Activated T-helper 17 cell treated with anti-CD3 and anti-CD28 coated beads, Interleukin-2, amount 50 U/mL, for 72 hours (primary cell): ENCODE results near the gene RALGPS2. TPM values are rescaled to one million over a fixed set of nuclear protein-coding genes. Genes with fewer than 3 reads are reported as not detected.
A peak's percentile ranks its signal among the peaks of the same experiment; 100 is the strongest.

Experiments used
- ATAC-seq: fragments of 150-1000 bp; cut with Tn5 transposase; replicated peaks from 2 replicates; pipeline ENCODE4 v1.10.0; 2021; ENCODE audit warnings: mild to moderate bottlenecking, moderate library complexity
- H3K27ac Mint-ChIP-seq: one replicate; pipeline ENCODE4 v1.8.0; 2022; ENCODE audit warnings: mixed read lengths
- H3K27me3 Mint-ChIP-seq: one replicate; pipeline ENCODE4 v1.8.0; 2022; ENCODE audit warnings: mixed read lengths
- H3K36me3 Mint-ChIP-seq: one replicate; pipeline ENCODE4 v1.8.0; 2022; ENCODE audit warnings: low read depth, mild to moderate bottlenecking, mixed read lengths
- H3K4me1 Mint-ChIP-seq: one replicate; pipeline ENCODE4 v1.8.0; 2022; ENCODE audit warnings: mixed read lengths
- H3K4me3 Mint-ChIP-seq: one replicate; pipeline ENCODE4 v1.8.0; 2022; ENCODE audit warnings: mild to moderate bottlenecking, mixed read lengths
- H3K9me3 Mint-ChIP-seq: one replicate; pipeline ENCODE4 v1.8.0; 2022; ENCODE audit warnings: mixed read lengths
- total RNA-seq, 2 donors: library from RNA; stranded (reverse); gene quantifications; one replicate each; pipeline ENCODE4 v1.2.3, GENCODE V29; 2022

Gene RALGPS2
- total RNA-seq, 2 donors from 2014 or later: 0.63 to 4.4 TPM

DNA sequence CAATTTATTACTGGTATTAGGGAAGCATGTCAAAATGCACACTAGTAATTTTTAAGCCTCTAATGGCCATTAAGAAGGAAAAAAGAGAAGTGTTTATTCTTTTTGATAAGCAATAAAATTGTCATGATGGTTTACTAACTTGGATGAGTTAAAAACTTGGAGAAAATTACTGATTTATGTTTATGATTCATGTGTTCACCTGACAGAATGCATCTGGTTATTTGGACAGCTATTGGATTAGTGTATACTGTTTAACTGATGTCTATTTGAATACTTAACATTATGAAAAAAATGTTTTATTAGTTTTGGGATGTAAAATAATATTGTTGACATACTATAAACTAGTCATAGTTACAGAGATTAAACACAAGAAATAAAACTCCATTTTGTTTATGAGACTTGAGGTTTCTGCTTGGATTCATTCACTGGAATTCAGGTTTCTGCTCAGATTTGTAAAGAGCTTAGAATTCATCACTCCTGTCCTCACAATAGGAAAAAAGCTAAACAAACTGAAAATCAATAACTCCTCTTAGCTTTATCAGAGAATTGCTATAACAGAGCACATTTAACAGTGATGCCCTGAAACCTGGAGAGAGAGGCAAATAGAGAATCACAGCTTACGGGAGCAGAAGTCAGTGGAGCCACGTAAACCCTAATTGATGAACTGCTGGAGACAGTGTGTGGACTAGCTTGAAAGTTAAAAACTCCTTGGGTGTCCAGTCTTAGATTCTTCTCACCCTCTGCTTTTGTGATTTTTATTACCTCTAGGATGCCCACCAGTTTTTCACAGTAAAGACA lies 56.7 kb downstream of the RALGPS2 start:
- no peak for ATAC-seq
- H3K27ac Mint-ChIP-seq: no peak overlapping the region

DNA sequence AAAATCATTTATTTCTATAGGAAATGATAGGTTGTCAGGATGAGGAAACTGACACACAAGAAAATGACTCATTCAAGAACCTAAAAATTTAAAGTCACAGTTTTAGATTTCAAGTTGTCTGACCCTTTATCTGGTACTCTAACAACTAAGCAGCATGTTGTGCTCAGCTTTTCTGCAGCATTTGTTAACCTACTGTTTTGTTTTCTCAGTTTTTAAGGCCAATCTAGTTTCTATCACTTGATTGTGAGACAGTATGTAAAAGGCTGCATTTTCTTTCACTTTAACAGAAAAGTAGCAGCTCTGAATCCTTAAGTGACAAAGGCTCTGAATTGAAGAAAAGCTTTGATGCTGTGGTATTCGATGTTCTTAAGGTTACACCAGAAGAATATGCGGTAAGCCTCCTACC lies 59.1 kb downstream of the RALGPS2 start:
- peak; percentile 37 for ATAC-seq
- H3K9me3 Mint-ChIP-seq: no peaks in the 10 kb centered on the region
- H3K27me3 Mint-ChIP-seq: no peaks in the 10 kb centered on the region
- H3K4me3 Mint-ChIP-seq: no peak overlapping the region
- H3K36me3 Mint-ChIP-seq: no peaks in the 10 kb centered on the region
- no peaks in the 10 kb centered on the region for H3K4me1 Mint-ChIP-seq
- H3K27ac Mint-ChIP-seq: no peak overlapping the region

More for the DNA sequence above, 56.7 kb downstream of the RALGPS2 start:
- H3K4me1 Mint-ChIP-seq: no peaks in the 10 kb centered on the region
- H3K9me3 Mint-ChIP-seq: no peaks in the 10 kb centered on the region
- no peak overlapping the region for H3K4me3 Mint-ChIP-seq
- H3K27me3 Mint-ChIP-seq: no peaks in the 10 kb centered on the region
- H3K36me3 Mint-ChIP-seq: no peaks in the 10 kb centered on the region

DNA sequence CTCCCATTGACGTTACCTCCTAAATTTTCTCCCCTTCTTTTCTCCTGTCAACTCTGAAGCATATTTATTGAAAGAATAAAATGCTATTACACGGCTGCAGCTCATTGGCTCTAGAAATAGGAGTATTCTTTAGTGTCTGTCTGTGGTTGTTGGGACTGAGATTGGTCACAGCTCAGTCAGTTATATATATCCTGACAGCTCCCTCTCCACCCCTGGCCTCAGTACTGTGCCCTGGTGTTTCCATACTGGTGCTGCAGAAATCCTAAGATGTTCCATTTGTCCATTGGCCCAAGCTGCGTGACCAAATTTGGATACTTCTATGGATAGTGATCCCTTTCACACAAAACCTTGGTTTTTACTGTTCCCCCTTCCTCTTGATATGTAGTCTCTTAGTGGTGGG lies 67.3 kb downstream of the RALGPS2 start:
- Mint-ChIP-seq H3K27ac (no peak overlapping the region), H3K4me3 (no peak overlapping the region), H3K4me1 (no peaks in the 10 kb centered on the region), H3K27me3 (no peaks in the 10 kb centered on the region), H3K36me3 (no peaks in the 10 kb centered on the region), H3K9me3 (no peaks in the 10 kb centered on the region)
- no peak for ATAC-seq

DNA sequence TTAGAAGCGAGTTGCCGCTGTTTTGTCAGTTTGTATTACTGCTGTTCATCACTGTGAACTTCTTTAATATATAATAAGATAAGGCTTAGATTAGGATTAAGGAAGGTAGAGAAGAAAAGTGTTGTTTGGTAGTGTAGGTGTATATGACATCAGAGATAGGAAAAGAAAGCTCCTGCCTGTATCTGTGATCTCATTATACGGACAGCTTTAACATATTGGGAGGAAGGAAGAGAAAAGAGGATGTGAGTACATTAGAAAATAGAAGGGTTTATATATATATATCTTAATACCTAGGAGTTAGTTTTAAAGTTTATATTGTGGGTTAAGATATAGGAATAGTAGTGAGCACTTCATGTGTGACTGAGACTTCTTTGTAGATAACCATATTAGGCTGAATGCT lies 71.0 kb downstream of the RALGPS2 start:
- H3K4me3 Mint-ChIP-seq: no peak overlapping the region
- H3K36me3 Mint-ChIP-seq: no peaks in the 10 kb centered on the region
- no peaks in the 10 kb centered on the region for H3K27me3 Mint-ChIP-seq
- no peak for ATAC-seq
- H3K27ac Mint-ChIP-seq: no peak overlapping the region
- H3K9me3 Mint-ChIP-seq: no peaks in the 10 kb centered on the region
- H3K4me1 Mint-ChIP-seq: no peaks in the 10 kb centered on the region

DNA sequence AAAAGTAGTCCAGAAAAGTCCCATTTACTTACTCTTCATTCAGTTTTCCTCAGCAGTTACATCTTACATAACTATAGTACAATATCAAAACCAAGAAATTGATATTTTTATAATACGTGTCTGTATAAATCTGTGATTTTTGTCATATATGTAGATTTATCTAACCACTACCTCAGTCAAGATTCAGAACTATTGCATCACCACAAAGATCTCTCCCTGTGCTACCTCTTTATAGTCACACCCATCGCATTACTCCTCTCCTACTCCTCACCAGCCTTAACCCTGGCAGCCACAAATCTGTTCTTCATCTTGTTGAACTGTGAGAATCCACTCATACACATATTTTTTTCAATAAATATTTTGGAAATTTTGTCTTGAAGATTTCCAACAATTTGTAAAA lies 72.5 kb downstream of the RALGPS2 start:
- Mint-ChIP-seq H3K4me1 (no peaks in the 10 kb centered on the region), H3K27ac (no peak overlapping the region), H3K36me3 (no peaks in the 10 kb centered on the region), H3K4me3 (no peak overlapping the region), H3K27me3 (no peaks in the 10 kb centered on the region), H3K9me3 (no peaks in the 10 kb centered on the region)
- ATAC-seq: no peak

DNA sequence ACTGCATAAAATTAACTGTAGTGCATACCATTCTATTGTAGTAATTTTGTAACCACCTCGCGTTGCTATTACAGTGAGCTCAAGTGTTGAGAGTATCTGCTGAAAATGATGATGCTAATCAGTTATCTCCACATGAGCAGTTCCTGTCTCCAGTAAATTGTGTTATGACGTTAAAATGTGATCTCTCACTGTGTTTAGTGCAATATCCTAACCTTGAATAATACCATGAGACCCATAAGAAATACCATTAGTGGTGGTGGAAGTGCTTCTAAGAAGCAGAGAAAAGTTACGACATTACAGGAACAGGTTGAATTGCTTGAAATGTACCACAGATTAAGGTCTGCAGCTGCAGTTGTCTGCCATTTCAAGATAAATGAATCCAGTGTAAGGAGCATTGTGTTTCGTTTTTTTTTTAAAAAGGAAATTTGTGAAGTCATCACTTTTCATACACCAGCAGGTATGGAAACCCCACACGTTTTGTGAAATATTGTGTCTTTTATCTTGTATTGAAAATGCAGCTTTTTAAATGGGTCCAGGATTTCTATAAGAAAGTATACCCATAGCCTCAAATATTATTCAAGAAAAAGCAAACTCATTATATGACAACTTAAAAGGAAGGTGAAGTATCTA lies 73.3 kb downstream of the RALGPS2 start:
- Mint-ChIP-seq H3K9me3 (no peaks in the 10 kb centered on the region), H3K27me3 (no peaks in the 10 kb centered on the region), H3K4me1 (no peaks in the 10 kb centered on the region), H3K27ac (no peak overlapping the region), H3K4me3 (no peak overlapping the region), H3K36me3 (no peaks in the 10 kb centered on the region)
- ATAC-seq: no peak

DNA sequence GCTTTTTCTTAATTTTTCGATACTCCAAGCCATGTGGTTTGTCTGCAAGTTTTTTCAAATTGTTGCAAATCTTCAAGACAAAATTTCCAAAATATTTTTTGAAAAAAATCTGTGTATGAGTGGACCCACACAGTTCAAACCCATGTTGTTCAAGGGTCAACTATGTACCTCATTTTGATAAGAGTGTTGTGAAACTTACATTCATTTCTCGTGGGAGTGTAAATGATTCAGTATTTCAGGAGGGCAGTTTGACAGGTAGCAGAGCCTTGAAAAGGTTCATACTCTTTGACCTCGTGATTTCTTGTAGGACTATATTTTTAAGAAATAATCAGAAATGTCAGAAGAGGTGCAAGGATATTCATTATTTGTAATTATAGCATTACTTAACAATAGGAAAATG lies 77.8 kb downstream of the RALGPS2 start:
- H3K4me3 Mint-ChIP-seq: no peak overlapping the region
- H3K9me3 Mint-ChIP-seq: no peaks in the 10 kb centered on the region
- ATAC-seq: no peak
- H3K36me3 Mint-ChIP-seq: no peaks in the 10 kb centered on the region
- no peak overlapping the region for H3K27ac Mint-ChIP-seq
- H3K4me1 Mint-ChIP-seq: no peaks in the 10 kb centered on the region
- no peaks in the 10 kb centered on the region for H3K27me3 Mint-ChIP-seq

DNA sequence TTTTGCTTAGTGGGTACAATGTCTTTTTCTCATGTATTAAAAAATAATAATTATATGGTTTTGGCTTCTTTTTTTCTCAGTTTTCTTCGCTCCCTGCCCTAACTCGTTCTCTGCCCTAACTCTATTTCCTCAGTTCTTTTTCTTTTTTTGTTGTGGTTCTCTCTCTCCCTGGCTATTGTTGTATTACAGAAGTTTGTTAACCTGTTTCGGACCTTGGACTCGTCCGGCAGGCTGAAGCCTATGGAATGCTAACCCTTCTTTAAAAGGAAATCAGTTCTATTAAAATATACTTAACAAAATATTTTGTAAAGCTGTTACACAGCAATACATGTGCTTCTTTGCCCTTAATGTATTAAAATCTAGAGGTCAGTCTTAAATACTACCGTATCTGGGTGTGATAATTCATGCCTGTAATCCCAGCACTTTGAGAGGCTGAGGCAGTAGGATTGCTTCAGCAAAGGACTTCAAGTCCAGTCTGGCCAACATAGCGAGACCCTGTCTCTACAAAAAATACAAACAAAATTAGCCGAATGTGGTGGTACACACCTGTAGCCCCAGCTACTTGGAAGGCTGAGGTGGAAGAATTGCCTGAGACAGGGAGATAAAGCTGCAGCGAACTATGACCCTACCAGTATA lies 81.7 kb downstream of the RALGPS2 start:
- peaks cover 9% of the 10 kb centered on the region for H3K36me3 Mint-ChIP-seq
- ATAC-seq: no peak
- no peak overlapping the region for H3K27ac Mint-ChIP-seq

DNA sequence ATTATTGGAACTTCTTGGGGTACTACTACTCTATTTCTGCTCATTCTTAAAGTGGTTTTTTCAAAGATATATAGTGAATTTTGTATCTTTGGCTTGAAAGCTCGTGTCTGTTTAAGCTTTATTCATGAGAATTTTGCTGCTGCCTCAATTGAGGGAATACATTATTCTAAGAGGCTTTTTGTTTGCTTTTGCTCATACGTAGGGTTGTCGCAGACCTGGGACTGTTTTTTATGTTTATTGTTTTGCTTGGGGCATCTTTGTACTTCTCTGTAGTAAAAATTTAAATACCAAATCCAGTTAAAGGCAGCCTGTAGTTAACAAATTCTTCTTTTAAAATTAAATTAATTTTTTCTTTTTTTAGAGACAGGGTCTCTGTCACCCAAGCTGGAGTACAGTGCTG lies 83.5 kb downstream of the RALGPS2 start:
- Mint-ChIP-seq H3K27me3 (no peaks in the 10 kb centered on the region), H3K4me3 (no peak overlapping the region), H3K27ac (no peak overlapping the region), H3K9me3 (no peaks in the 10 kb centered on the region), H3K4me1 (no peaks in the 10 kb centered on the region), H3K36me3 (peaks cover 9% of the 10 kb centered on the region)
- ATAC-seq: no peak

More for the DNA sequence above, 81.7 kb downstream of the RALGPS2 start:
- Mint-ChIP-seq H3K4me1 (no peaks in the 10 kb centered on the region), H3K27me3 (no peaks in the 10 kb centered on the region), H3K9me3 (no peaks in the 10 kb centered on the region), H3K4me3 (no peak overlapping the region)

DNA sequence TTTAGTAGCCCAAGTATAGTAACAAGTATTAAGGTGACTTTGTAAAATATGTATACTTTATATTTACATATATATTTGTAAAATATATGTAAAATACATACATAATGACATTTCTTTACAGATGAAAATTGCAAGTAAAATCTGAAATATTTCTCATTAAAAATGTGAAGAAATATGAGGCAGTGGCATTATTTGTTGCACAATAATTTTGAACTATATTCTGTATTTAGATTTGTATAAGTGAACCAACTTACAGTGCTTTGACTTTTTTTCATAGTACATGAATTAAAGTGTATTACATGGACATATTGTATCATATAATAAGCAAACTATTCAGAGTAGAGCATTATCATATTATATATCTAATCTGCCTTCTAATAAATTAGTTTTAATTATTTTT lies 85.5 kb downstream of the RALGPS2 start:
- no peaks in the 10 kb centered on the region for H3K27me3 Mint-ChIP-seq
- ATAC-seq: no peak
- H3K9me3 Mint-ChIP-seq: no peaks in the 10 kb centered on the region
- H3K4me1 Mint-ChIP-seq: no peaks in the 10 kb centered on the region
- H3K36me3 Mint-ChIP-seq: peaks cover 9% of the 10 kb centered on the region
- no peak overlapping the region for H3K27ac Mint-ChIP-seq
- H3K4me3 Mint-ChIP-seq: no peak overlapping the region

DNA sequence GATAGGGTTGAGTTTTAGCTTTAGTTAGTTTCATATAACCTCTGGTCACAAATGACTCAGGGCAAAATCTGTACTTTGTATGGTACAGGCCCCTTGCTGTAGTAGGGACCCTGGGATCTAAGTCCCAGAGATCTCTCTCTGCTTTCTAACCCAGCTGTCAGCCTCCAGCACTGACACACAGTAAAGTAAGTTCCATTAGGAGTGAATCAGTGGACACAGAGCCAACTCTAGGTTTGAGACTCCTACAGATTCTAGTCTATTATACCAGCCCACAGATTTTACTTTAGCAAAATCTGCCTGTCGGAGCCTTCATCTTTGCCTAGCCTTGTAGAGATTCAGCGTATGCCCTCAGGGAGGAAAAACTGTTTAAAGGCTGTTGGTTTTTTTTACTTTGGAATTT lies 93.4 kb downstream of the RALGPS2 start:
- no peak overlapping the region for H3K27ac Mint-ChIP-seq
- ATAC-seq: no peak
- H3K36me3 Mint-ChIP-seq: no peaks in the 10 kb centered on the region
- H3K9me3 Mint-ChIP-seq: no peaks in the 10 kb centered on the region
- no peak overlapping the region for H3K4me3 Mint-ChIP-seq
- H3K4me1 Mint-ChIP-seq: peaks cover 5% of the 10 kb centered on the region
- H3K27me3 Mint-ChIP-seq: peaks cover 1% of the 10 kb centered on the region

DNA sequence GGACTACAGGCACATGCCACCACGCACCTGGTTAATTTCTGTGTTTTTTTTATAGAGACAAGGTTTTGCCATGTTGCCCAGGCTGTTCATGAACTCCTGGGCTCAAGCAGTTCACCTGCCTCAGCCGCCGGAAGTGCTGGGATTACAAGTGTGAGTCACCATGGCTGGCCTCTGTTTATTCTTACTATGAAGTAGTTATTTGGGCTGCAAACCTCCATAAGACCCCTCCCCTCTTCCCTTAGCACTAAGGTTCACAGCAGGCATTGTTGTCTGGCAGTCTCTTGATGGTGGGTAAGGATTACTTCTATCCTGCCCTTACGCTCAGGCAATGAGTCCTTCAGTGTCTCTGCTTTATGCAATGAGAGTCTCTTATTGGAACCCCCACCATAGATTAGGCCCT lies 94.1 kb downstream of the RALGPS2 start:
- no peak for ATAC-seq
- no peaks in the 10 kb centered on the region for H3K9me3 Mint-ChIP-seq
- no peak overlapping the region for H3K4me3 Mint-ChIP-seq
- H3K27me3 Mint-ChIP-seq: peaks cover 3% of the 10 kb centered on the region
- H3K4me1 Mint-ChIP-seq: peaks cover 5% of the 10 kb centered on the region
- no peak overlapping the region for H3K27ac Mint-ChIP-seq
- no peaks in the 10 kb centered on the region for H3K36me3 Mint-ChIP-seq

DNA sequence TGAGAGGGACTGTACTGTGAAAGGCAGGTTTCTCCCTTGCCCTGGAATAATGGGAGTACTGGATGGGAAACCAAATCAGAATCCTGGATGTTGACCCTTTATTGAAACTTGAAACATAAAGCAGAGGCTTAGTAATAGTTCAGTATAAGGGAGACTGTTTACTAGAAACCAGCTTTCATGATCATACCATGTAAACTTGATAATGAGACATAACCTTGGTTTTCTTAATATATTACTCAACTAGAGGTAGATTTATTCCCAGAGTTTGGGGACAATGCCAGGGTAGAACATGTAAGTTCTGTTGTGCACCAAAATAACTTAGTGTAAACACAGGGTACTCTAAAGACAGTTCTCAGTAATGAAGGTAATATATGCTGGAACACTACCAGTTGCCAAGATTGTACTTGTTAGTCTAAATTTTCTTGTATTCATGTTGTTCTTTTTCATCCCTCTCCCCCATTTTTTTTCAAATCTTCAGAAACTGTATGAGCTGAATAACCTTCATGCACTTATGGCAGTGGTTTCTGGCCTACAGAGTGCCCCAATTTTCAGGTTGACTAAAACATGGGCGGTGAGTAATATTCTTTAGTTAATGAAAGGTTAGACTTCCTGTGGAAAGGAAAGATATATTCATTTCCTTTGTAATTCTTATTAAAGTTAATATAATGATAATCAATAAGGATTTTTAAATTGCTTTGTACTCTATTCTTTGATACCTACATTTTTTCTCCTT lies 96.3 kb downstream of the RALGPS2 start:
- H3K27ac Mint-ChIP-seq: peak overlapping the region; percentile 59
- peak; percentile 86 for ATAC-seq
- H3K9me3 Mint-ChIP-seq: no peaks in the 10 kb centered on the region
- peaks cover 3% of the 10 kb centered on the region for H3K27me3 Mint-ChIP-seq
- no peaks in the 10 kb centered on the region for H3K36me3 Mint-ChIP-seq
- H3K4me3 Mint-ChIP-seq: peak overlapping the region; percentile 19
- H3K4me1 Mint-ChIP-seq: peaks cover 5% of the 10 kb centered on the region

DNA sequence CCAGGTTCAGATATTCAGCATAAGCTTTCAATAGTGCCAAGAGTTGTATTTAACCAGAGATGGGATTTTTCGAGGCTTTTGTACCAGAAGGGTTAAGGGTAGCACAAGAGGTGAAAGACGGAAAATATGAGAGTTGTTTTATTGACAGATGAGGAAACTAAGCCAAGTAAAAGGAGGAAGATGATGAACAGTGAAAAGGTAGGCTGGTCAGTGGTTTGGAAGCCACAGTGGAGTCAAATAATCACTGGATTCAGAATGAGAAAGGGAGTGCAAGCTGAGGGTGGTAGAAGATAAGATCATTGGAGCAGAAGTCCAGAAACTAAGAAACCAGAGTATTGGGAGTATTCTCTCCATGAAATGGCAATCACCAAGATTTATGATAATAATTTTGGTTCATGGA lies 100.1 kb downstream of the RALGPS2 start:
- peak; percentile 56 for ATAC-seq
- no peaks in the 10 kb centered on the region for H3K9me3 Mint-ChIP-seq
- H3K36me3 Mint-ChIP-seq: no peaks in the 10 kb centered on the region
- no peak overlapping the region for H3K4me3 Mint-ChIP-seq
- no peak overlapping the region for H3K27ac Mint-ChIP-seq
- peaks cover 5% of the 10 kb centered on the region for H3K4me1 Mint-ChIP-seq
- peaks cover 3% of the 10 kb centered on the region for H3K27me3 Mint-ChIP-seq
